HT-29 (cell line): Measurements from ENCODE around the gene SLC23A2. TPM values are rescaled to one million over a fixed set of nuclear protein-coding genes. Genes with fewer than 3 reads are reported as not detected.

Experiments used
- DNase-seq: peaks from one replicate; pipeline ENCODE4 v3.0.0-alpha.2; 2015; ENCODE audit warnings: low spot score
- total RNA-seq: library from RNA; depleted of rRNA; stranded (reverse); fragments of >200 nt; shearing (Covaris generic); gene quantifications from 2 replicates; pipeline ENCODE4 v1.2.3, GENCODE V29; 2014

The SLC23A2 gene
- total RNA-seq, 1 experiment from 2014 or later: 4.3 TPM

GRCh38 chr20:4904127-4904860 is 97.0 kb downstream of the SLC23A2 start:
- no peak for DNase-seq

GRCh38 chr20:4902788-4903187 is 98.5 kb downstream of the SLC23A2 start:
- no peak for DNase-seq

GRCh38 chr20:4901031-4901818 is 100.1 kb downstream of the SLC23A2 start:
- DNase-seq: peak; percentile 65

- peak; percentile 93 for DNase-seq
Observed at GRCh38 chr20:4898282-4899244, 102.7 kb downstream of the SLC23A2 start.

GRCh38 chr20:4897600-4897999 is 103.7 kb downstream of the SLC23A2 start:
- DNase-seq: peak; percentile 10

GRCh38 chr20:4896971-4897497 is 104.3 kb downstream of the SLC23A2 start:
- peak; percentile 60 for DNase-seq

GRCh38 chr20:4896119-4896702 is 105.1 kb downstream of the SLC23A2 start:
- DNase-seq: no peak

GRCh38 chr20:4894981-4895381 is 106.3 kb downstream of the SLC23A2 start:
- DNase-seq: no peak

- no peak for DNase-seq
Observed at GRCh38 chr20:4894409-4894808, 106.9 kb downstream of the SLC23A2 start.

GRCh38 chr20:4893709-4894108 is 107.6 kb downstream of the SLC23A2 start:
- no peak for DNase-seq

GRCh38 chr20:4891997-4892396 is 109.3 kb downstream of the SLC23A2 start:
- no peak for DNase-seq

- no peak for DNase-seq
Observed at GRCh38 chr20:4891190-4891763, 110.0 kb downstream of the SLC23A2 start.

GRCh38 chr20:4889446-4889845 is 111.9 kb downstream of the SLC23A2 start:
- DNase-seq: no peak

GRCh38 chr20:4887586-4887985 is 113.7 kb downstream of the SLC23A2 start:
- DNase-seq: no peak

- DNase-seq: no peak
Observed at GRCh38 chr20:4886771-4887527, 114.4 kb downstream of the SLC23A2 start.

GRCh38 chr20:4885877-4886276 is 115.4 kb downstream of the SLC23A2 start:
- no peak for DNase-seq

GRCh38 chr20:4883546-4883945 is 117.8 kb downstream of the SLC23A2 start:
- no peak for DNase-seq

GRCh38 chr20:4883051-4883450 is 118.3 kb downstream of the SLC23A2 start:
- DNase-seq: no peak

- no peak for DNase-seq
Observed at GRCh38 chr20:4881006-4881730, 120.1 kb downstream of the SLC23A2 start.
